Mesodermal cell (in vitro differentiated cells): ENCODE data around the gene C8G. TPM values are rescaled to one million over a fixed set of nuclear protein-coding genes. Genes with fewer than 3 reads are reported as not detected.

ENCODE experiments used
- H3K27ac ChIP-seq: 2 replicates; pipeline ENCODE4 v1.7.0; 2013; ENCODE audit warnings: mild to moderate bottlenecking, low read depth, low read length, moderate library complexity; ENCODE audit not compliant: severe bottlenecking
- H3K36me3 ChIP-seq: 2 replicates; pipeline ENCODE4 v1.7.1; 2013; ENCODE audit warnings: mild to moderate bottlenecking, low read length, moderate library complexity; ENCODE audit not compliant: control insufficient read depth, insufficient read depth
- H3K4me1 ChIP-seq: one replicate; pipeline ENCODE4 v1.7.1; 2013; ENCODE audit warnings: mild to moderate bottlenecking, low read length; ENCODE audit not compliant: insufficient read depth, control insufficient read depth, poor library complexity, severe bottlenecking
- H3K4me3 ChIP-seq: 2 replicates; pipeline ENCODE4 v1.7.0; 2013; ENCODE audit warnings: low read length, control low read depth, mild to moderate bottlenecking; ENCODE audit not compliant: insufficient read depth, poor library complexity, severe bottlenecking; ENCODE audit errors: extremely low read depth
- H3K9me3 ChIP-seq: 2 replicates; pipeline ENCODE4 v1.7.1; 2013; ENCODE audit warnings: mild to moderate bottlenecking, low read length, moderate library complexity; ENCODE audit not compliant: control insufficient read depth
- WGBS, 2 experiments: methylation state at CpG; one replicate each; pipeline ENCODE4 v1.1.5; 2013; ENCODE audit warnings: missing lambda C conversion rate in 2 of 2; ENCODE audit not compliant: insufficient coverage in 2 of 2; 5-methylcytosine and 5-hydroxymethylcytosine counted together
- polyA plus RNA-seq, 2 experiments: library from polyadenylated mRNA; stranded (reverse); fragments of 50-300 nt; gene quantifications; one replicate each; pipeline ENCODE4 v1.2.3, GENCODE V29; 2013

C8G gene
- polyA plus RNA-seq (2013, experiment 1 of 2) = 1.1 TPM
- polyA plus RNA-seq (2013, experiment 2 of 2) = not detected

GRCh38 chr9:136944519-136945332 lies at the start of gene C8G, which contains the start of gene FBXW5:
TSS of gene C8G (plus strand) at chr9:136945243. CDS start at chr9:136945321, 78 bp downstream.
TSS of gene FBXW5 (minus strand) at chr9:136944738. CDS start at chr9:136944083, 655 bp downstream.
- H3K9me3 ChIP-seq = no peaks in the 10 kb centered on the region
- 7 to 8% methylated on average over 62 to 73 of the region's 74 CpGs for WGBS, 2 experiments
- H3K36me3 ChIP-seq = peaks cover 35% of the 10 kb centered on the region
- H3K4me3 ChIP-seq = peak within 1 kb of the TSS; percentile 82
- H3K27ac ChIP-seq = no peak within 1 kb of the TSS
- H3K4me1 ChIP-seq = peaks cover 4% of the 10 kb centered on the region

GRCh38 chr9:136896027-136896426 lies 49.0 kb upstream of the C8G start:
- Histone ChIP-seq H3K4me1 (peaks cover 7% of the 10 kb centered on the region), H3K36me3 (peaks cover 73% of the 10 kb centered on the region), H3K9me3 (no peaks in the 10 kb centered on the region), H3K4me3 (no peak overlapping the region), H3K27ac (no peak overlapping the region)
- 84 to 97% methylated on average over 9 to 10 of the region's 11 CpGs for WGBS, 2 experiments

- no peaks in the 10 kb centered on the region for H3K9me3 ChIP-seq
- WGBS, 2 experiments = 96 to 98% methylated on average over 17 to 18 of the region's 21 CpGs
- H3K4me1 ChIP-seq = peaks cover 21% of the 10 kb centered on the region
- no peak overlapping the region for H3K4me3 ChIP-seq
- no peak overlapping the region for H3K27ac ChIP-seq
- H3K36me3 ChIP-seq = peaks cover 69% of the 10 kb centered on the region
Observed at GRCh38 chr9:136898483-136899100, 46.5 kb upstream of the C8G start.

GRCh38 chr9:136899196-136899595 lies 45.8 kb upstream of the C8G start:
- Histone ChIP-seq H3K27ac (no peak overlapping the region), H3K9me3 (no peaks in the 10 kb centered on the region), H3K4me1 (peaks cover 21% of the 10 kb centered on the region), H3K4me3 (no peak overlapping the region), H3K36me3 (peaks cover 72% of the 10 kb centered on the region)
- 89 to 90% methylated on average over 7 to 9 of the region's 9 CpGs for WGBS, 2 experiments

- Histone ChIP-seq H3K4me3 (no peak overlapping the region), H3K9me3 (no peaks in the 10 kb centered on the region), H3K4me1 (peaks cover 21% of the 10 kb centered on the region), H3K36me3 (peaks cover 73% of the 10 kb centered on the region), H3K27ac (peak overlapping the region; percentile 75)
- 100% methylated on average over 6 to 10 of the region's 10 CpGs for whole genome bisulfite sequencing, 2 experiments
Observed at GRCh38 chr9:136900556-136900955, 44.5 kb upstream of the C8G start.

- Histone ChIP-seq H3K27ac (peak overlapping the region; percentile 75), H3K9me3 (no peaks in the 10 kb centered on the region), H3K4me1 (peaks cover 21% of the 10 kb centered on the region), H3K4me3 (no peak overlapping the region), H3K36me3 (peaks cover 72% of the 10 kb centered on the region)
- 96 to 97% methylated on average over 13 of the region's 13 CpGs for WGBS, 2 experiments
Observed at GRCh38 chr9:136900988-136901515, 44.0 kb upstream of the C8G start.

- peaks cover 76% of the 10 kb centered on the region for H3K36me3 ChIP-seq
- H3K4me1 ChIP-seq = peaks cover 21% of the 10 kb centered on the region
- peak overlapping the region; percentile 75 for H3K27ac ChIP-seq
- 86 to 91% methylated on average over 15 to 20 of the region's 20 CpGs for WGBS, 2 experiments
- no peak overlapping the region for H3K4me3 ChIP-seq
- H3K9me3 ChIP-seq = no peaks in the 10 kb centered on the region
Observed at GRCh38 chr9:136901516-136902258, 43.4 kb upstream of the C8G start.

- peak overlapping the region; percentile 75 for H3K27ac ChIP-seq
Observed at GRCh38 chr9:136902259-136902821, 42.7 kb upstream of the C8G start.

GRCh38 chr9:136903041-136903554 lies 41.9 kb upstream of the C8G start:
- Histone ChIP-seq H3K4me1 (peaks cover 21% of the 10 kb centered on the region), H3K4me3 (no peak overlapping the region), H3K9me3 (no peaks in the 10 kb centered on the region), H3K36me3 (peaks cover 87% of the 10 kb centered on the region), H3K27ac (no peak overlapping the region)
- WGBS, 2 experiments = 95 to 97% methylated on average over 8 to 9 of the region's 12 CpGs

More at GRCh38 chr9:136902259-136902821, 42.7 kb upstream of the C8G start:
- Histone ChIP-seq H3K36me3 (peaks cover 80% of the 10 kb centered on the region), H3K4me1 (peaks cover 21% of the 10 kb centered on the region), H3K9me3 (no peaks in the 10 kb centered on the region), H3K4me3 (no peak overlapping the region)
- WGBS, 2 experiments = 93 to 97% methylated on average over 13 to 14 of the region's 15 CpGs

GRCh38 chr9:136906266-136906665 lies 38.8 kb upstream of the C8G start:
- Histone ChIP-seq H3K27ac (no peak overlapping the region), H3K36me3 (peaks cover 83% of the 10 kb centered on the region), H3K4me1 (peaks cover 12% of the 10 kb centered on the region), H3K4me3 (no peak overlapping the region), H3K9me3 (no peaks in the 10 kb centered on the region)
- WGBS, 2 experiments = no CpG with 5 or more reads among the region's 4 CpGs
